Activated T-cell treated with anti-CD3 and anti-CD28 coated beads, Interleukin-2, amount 50 U/mL, for 4 hours (primary cell): Measurements from ENCODE around the gene TSPO2. TPM values are rescaled to one million over a fixed set of nuclear protein-coding genes. Genes with fewer than 3 reads are reported as not detected.

Source experiments
- ATAC-seq, 2 donors: fragments of 200-7000 bp; cut with Tn5 transposase; one replicate each; pipeline ENCODE4 v1.10.0; 2021
- DNase-seq: peaks from one replicate; pipeline ENCODE4 v3.0.0-alpha.2; 2020
- H3K27me3 Mint-ChIP-seq: one replicate; pipeline ENCODE4 v1.8.0; 2021; ENCODE audit warnings: low read depth, mixed read lengths
- H3K36me3 Mint-ChIP-seq: one replicate; pipeline ENCODE4 v1.8.0; 2022; ENCODE audit warnings: mixed read lengths; ENCODE audit not compliant: insufficient read depth
- H3K4me1 Mint-ChIP-seq: one replicate; pipeline ENCODE4 v1.8.0; 2021; ENCODE audit warnings: low read depth, mixed read lengths
- H3K4me3 Mint-ChIP-seq: one replicate; pipeline ENCODE4 v1.8.0; 2021; ENCODE audit warnings: mild to moderate bottlenecking, moderate library complexity, mixed read lengths
- H3K9me3 Mint-ChIP-seq: one replicate; pipeline ENCODE4 v1.8.0; 2021; ENCODE audit warnings: mixed read lengths
- total RNA-seq, 3 donors: library from RNA; stranded (reverse); gene quantifications; one replicate each; pipeline ENCODE4 v1.2.1, GENCODE V29; 2021

Gene TSPO2
- total RNA-seq, 3 donors from 2014 or later: not detected

- H3K9me3 Mint-ChIP-seq: no peaks in the 10 kb centered on the region
Observed at GRCh38 chr6:41037107-41037900, 5.0 kb upstream of the TSPO2 start.

GRCh38 chr6:41038205-41038604, 4.1 kb upstream of the TSPO2 start:
- no peaks in the 10 kb centered on the region for H3K27me3 Mint-ChIP-seq
- peaks cover 2% of the 10 kb centered on the region for H3K36me3 Mint-ChIP-seq
- H3K4me1 Mint-ChIP-seq: no peaks in the 10 kb centered on the region
- DNase-seq (no peak), ATAC-seq (no peak)
- no peak overlapping the region for H3K4me3 Mint-ChIP-seq
- H3K9me3 Mint-ChIP-seq: no peaks in the 10 kb centered on the region

More at GRCh38 chr6:41037107-41037900, 5.0 kb upstream of the TSPO2 start:
- Mint-ChIP-seq H3K27me3 (no peaks in the 10 kb centered on the region), H3K36me3 (no peaks in the 10 kb centered on the region), H3K4me1 (no peaks in the 10 kb centered on the region), H3K4me3 (no peak overlapping the region)
- ATAC-seq: no peak
- no peak for DNase-seq

DNA sequence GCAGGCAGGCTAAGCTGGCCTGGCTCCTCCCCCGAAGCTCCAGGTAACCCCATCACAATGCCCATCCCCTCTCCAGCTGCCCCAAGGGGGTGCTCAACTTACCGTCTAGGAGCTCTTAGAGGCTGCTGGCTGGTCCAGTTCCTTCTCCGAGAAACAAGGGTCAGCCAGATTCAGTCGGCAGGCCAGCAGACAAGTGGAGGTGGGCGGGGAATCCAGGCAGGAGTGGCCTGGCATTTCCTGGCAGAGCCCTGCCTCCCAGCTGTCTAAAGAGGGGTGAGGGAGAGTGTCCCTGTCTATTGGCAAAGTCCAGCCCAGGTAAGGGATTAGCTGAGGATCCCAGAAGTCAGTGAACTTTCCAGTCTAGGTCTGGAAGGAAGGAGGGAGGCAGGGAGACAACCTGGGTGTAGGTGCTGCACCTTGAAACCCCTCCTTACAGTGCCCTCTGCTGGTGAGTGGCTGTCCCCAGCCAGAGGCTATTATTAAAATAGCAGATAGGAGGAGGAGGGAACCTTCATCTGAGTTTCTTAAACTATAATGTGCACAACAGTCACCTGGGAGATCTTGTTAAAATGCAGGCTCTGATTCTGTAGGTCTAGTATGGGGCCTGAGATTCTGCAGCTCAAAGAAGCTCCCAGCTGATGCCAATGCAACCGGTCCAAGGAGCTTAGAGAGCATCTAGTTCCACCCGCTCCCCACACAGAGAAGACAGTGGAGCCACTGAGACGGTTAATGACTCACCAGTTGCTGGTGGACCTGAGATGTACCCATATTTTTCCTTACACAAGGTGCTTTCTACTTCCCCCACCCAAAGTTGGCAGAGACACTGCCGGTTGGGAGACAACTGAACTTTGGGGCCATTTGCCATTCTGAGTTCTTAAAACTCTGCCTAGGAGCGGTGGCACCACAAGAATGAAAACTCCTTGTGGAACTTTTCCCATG, 2.9 kb upstream of the TSPO2 start, which contains the start of gene UNC5CL:
TSS of gene UNC5CL (minus strand) at position 162 of the 939 bp plus-strand sequence. CDS start 4,147 bp downstream, outside the sequence.
- no peak within 1 kb of the TSS for H3K4me3 Mint-ChIP-seq
- no peaks in the 10 kb centered on the region for H3K4me1 Mint-ChIP-seq
- H3K36me3 Mint-ChIP-seq: peaks cover 2% of the 10 kb centered on the region
- no peaks in the 10 kb centered on the region for H3K27me3 Mint-ChIP-seq
- H3K9me3 Mint-ChIP-seq: no peaks in the 10 kb centered on the region
- ATAC-seq (peak; percentile 43 to 57), DNase-seq (peak; percentile 42)

DNA sequence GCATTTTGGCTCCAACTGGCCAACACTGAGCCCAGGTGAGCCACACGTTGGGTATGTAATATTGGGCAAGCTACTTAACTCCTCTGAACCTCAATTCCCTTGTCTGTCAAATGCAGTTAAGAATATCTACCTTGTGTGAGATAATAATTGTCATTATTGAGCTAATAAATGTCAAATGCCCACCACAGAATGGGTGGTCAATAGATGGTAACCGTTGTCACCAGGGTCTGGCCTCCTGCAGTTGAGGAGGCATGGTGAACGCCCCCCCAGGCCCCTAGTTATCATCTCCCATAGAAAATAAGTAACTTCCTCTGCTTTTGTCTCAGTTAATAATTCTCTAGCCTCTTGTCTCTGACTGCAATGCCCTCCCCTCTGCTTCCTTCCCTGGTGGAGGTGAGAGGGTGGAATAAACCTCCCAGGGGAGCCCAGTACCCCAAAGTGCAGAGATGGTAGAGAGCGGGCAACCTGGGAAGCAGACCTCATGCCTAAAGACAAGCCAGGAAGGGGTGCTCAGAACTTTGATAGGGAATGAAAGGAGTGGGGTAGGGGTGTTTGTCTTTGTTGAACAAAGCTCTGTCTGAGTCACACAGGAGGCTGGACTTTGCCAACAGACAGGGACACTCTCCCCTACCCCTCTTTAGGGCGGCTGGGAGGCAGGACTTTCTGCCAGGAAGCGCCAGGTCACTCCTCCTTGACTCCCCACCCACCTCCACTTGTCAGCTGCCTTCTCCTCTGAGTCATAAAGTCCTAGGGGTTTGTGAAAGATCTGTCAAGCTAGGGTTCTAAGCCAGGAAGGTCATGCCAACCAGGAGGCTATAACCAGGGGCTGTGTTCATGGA, 1.9 kb upstream of the TSPO2 start:
- Mint-ChIP-seq H3K4me3 (no peak overlapping the region), H3K4me1 (no peaks in the 10 kb centered on the region), H3K9me3 (no peaks in the 10 kb centered on the region), H3K36me3 (peaks cover 2% of the 10 kb centered on the region), H3K27me3 (no peaks in the 10 kb centered on the region)
- ATAC-seq (peak; percentile 26 to 32), DNase-seq (no peak)

- Mint-ChIP-seq H3K27me3 (no peaks in the 10 kb centered on the region), H3K9me3 (no peaks in the 10 kb centered on the region), H3K36me3 (peaks cover 2% of the 10 kb centered on the region), H3K4me1 (no peaks in the 10 kb centered on the region), H3K4me3 (no peak overlapping the region)
- ATAC-seq (no peak), DNase-seq (no peak)
Observed at GRCh38 chr6:41040940-41041536, 1.2 kb upstream of the TSPO2 start.

DNA sequence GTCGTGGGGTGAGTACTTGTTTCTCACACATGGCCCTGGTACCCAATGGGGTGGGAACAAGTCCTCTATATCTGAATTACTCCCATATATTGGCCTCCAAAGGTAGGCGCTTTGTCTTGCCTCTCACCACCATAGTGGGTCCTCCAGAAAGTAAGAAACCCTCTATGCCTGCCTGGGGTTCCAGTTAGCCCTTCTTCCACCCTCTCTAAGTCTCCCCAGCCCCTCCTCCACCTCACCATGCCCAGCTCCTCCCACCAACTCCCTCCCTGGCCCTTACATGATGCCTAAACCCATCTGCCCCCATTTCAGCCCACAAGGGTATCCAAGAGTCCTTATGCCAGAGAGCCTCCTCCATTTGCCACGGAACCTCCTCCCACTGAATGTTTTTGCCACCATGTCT, 884 bp downstream of the TSPO2 start:
- no peak for ATAC-seq
- no peak overlapping the region for H3K4me3 Mint-ChIP-seq
- no peaks in the 10 kb centered on the region for H3K27me3 Mint-ChIP-seq
- no peaks in the 10 kb centered on the region for H3K4me1 Mint-ChIP-seq
- peaks cover 11% of the 10 kb centered on the region for H3K36me3 Mint-ChIP-seq
- H3K9me3 Mint-ChIP-seq: no peaks in the 10 kb centered on the region
- DNase-seq: no peak

GRCh38 chr6:41045664-41046063, 3.4 kb downstream of the TSPO2 start:
- Mint-ChIP-seq H3K9me3 (no peaks in the 10 kb centered on the region), H3K27me3 (no peaks in the 10 kb centered on the region), H3K4me1 (no peaks in the 10 kb centered on the region), H3K36me3 (peaks cover 22% of the 10 kb centered on the region), H3K4me3 (no peak overlapping the region)
- no peak for DNase-seq
- ATAC-seq: no peak

DNA sequence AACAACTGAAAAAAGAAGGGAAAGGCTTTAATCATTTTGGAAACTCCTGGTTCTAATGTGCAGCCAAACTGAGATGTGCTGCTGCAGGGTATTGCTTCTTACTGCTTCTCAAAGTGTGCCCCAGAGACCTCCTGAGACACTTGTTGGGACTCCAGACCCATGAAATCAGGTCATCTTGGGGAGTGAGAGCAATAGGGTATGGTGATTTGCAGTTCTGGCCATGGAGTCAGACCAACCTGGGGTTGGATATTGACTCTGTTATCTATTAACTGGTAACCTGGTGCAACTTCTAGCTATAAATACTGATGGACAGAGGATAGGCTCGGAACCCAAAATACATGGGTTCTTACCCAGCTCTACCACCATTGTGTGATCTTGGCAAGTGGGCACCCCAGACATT, 3.8 kb downstream of the TSPO2 start:
- Mint-ChIP-seq H3K4me1 (no peaks in the 10 kb centered on the region), H3K36me3 (peaks cover 23% of the 10 kb centered on the region), H3K27me3 (no peaks in the 10 kb centered on the region), H3K9me3 (no peaks in the 10 kb centered on the region), H3K4me3 (no peak overlapping the region)
- ATAC-seq (no peak), DNase-seq (no peak)

- peaks cover 30% of the 10 kb centered on the region for H3K36me3 Mint-ChIP-seq
- H3K27me3 Mint-ChIP-seq: no peaks in the 10 kb centered on the region
- peaks cover 11% of the 10 kb centered on the region for H3K4me1 Mint-ChIP-seq
- no peak for DNase-seq
- no peak for ATAC-seq
- no peaks in the 10 kb centered on the region for H3K9me3 Mint-ChIP-seq
- H3K4me3 Mint-ChIP-seq: no peak overlapping the region
Observed at GRCh38 chr6:41047306-41047705, 5.0 kb downstream of the TSPO2 start.

DNA sequence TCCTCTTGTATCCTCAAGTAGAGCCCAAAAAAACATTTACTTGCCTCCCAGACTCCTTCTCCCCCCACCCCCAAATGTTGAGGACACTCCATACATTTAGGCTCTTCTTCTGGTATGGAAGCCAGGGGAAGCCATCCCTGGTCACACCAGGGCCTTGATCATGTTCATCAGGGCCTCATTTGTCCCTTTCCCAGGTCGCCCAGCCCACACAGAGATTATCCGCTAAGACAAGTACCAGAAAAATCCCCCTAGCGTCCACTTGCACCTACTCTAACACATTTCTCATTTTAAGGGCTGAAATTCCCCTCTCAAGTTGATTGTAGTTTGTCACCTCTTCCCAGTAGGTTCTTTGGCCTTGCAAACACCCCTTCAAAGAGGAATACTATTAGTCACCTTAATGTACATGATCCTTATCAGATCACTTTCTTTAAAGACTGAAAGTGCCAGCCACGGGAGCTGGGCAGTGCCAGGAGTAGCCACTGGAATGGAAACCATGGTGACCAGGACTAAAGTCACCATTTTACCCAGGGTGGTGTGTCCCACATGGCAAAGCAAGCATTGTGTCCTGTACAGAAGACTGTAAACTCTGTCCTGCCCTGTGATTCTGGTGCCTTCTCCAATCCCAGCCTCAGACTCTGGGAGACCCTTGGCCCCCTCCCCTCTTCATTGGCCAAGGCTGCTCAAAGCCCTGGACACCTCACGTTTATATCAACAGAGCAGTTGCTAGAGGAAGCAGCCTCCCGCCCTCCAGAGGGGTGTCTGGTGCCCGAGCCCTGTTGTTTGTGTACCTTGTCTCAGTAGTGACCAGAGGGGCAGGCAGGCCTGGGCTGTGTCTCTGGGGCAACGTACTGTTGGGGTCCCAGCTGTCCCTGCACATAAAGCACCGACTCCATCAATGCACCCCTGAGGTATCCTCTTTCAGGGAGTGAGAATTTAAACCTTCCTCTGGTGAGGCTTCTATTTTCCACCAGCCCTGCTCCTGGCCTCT, 5.8 kb downstream of the TSPO2 start:
- Mint-ChIP-seq H3K4me1 (peaks cover 17% of the 10 kb centered on the region), H3K9me3 (no peaks in the 10 kb centered on the region), H3K36me3 (peaks cover 28% of the 10 kb centered on the region), H3K4me3 (no peak overlapping the region), H3K27me3 (no peaks in the 10 kb centered on the region)
- ATAC-seq: no peak
- DNase-seq: no peak

DNA sequence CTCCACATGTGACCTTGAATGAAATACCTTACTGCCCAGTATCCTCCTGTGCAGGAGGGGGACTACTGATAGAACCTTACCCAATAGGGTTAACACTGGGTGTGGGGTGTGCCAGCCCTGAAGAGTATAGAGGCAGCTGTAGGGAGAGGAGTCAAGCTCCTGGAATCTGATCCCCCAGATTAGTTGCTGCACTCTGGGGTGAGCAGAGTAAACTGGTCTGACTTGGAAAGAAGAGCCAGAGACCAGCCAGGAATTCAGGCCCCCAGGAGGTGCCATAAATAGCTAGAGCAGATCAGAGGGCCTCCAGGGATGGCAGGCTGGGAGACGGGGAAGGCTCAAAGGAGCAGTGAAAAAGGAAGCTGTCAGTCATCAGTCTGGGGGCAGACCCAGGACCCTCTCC, 7.3 kb downstream of the TSPO2 start:
- no peak for DNase-seq
- peaks cover 27% of the 10 kb centered on the region for H3K36me3 Mint-ChIP-seq

GRCh38 chr6:41049955-41050354, 7.7 kb downstream of the TSPO2 start:
- no peaks in the 10 kb centered on the region for H3K27me3 Mint-ChIP-seq
- no peaks in the 10 kb centered on the region for H3K9me3 Mint-ChIP-seq
- H3K36me3 Mint-ChIP-seq: peaks cover 27% of the 10 kb centered on the region
- H3K4me3 Mint-ChIP-seq: no peak overlapping the region
- H3K4me1 Mint-ChIP-seq: peaks cover 17% of the 10 kb centered on the region
- DNase-seq: no peak
- no peak for ATAC-seq

More for the DNA sequence above, 7.3 kb downstream of the TSPO2 start:
- no peak for ATAC-seq
- no peaks in the 10 kb centered on the region for H3K9me3 Mint-ChIP-seq
- H3K4me1 Mint-ChIP-seq: peaks cover 17% of the 10 kb centered on the region
- H3K4me3 Mint-ChIP-seq: no peak overlapping the region
- H3K27me3 Mint-ChIP-seq: no peaks in the 10 kb centered on the region

- ATAC-seq: no peak
- Mint-ChIP-seq H3K36me3 (peaks cover 29% of the 10 kb centered on the region), H3K9me3 (no peaks in the 10 kb centered on the region), H3K27me3 (no peaks in the 10 kb centered on the region), H3K4me3 (no peak overlapping the region), H3K4me1 (peaks cover 17% of the 10 kb centered on the region)
- DNase-seq: no peak
Observed at GRCh38 chr6:41050536-41050935, 8.3 kb downstream of the TSPO2 start.
